Astrocyte (in vitro differentiated cells and primary cell): Measurements from ENCODE around the gene CAP1.

Source experiments
- EZH2 ChIP-seq: IDR thresholded peaks from 2 replicates; pipeline ENCODE4 v1.6.1; 2012; ENCODE audit warnings: mild to moderate bottlenecking, low read length, inconsistent platforms; ENCODE audit not compliant: insufficient read depth
- TF ChIP-seq, protein P1 (sequence below): IDR thresholded peaks from 2 replicates; pipeline ENCODE4 v1.5.1; 2011; ENCODE audit warnings: low read depth, mild to moderate bottlenecking, inconsistent platforms, low read length, moderate library complexity; ENCODE audit not compliant: insufficient read depth

DNA sequence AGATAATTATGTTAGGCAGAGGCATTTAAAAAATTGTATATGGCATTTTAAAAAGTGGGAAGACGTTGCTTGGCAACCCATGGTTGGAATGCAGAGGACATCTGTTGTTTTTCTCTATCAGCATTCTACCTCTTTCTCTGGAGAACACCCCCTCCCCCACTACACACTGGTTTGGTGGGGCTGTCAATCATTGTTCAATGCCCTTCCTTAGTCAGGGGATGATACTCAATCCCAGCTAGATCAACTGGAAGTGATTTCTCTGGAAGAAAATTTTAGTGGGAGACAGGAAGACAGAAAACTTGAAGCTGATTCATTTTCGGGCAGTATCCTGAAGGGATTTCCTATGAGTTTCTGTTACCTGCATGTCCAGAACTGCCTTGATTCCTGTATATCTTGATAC lies 35.7 kb upstream of the CAP1 start:
- TF ChIP-seq, protein P1, sequence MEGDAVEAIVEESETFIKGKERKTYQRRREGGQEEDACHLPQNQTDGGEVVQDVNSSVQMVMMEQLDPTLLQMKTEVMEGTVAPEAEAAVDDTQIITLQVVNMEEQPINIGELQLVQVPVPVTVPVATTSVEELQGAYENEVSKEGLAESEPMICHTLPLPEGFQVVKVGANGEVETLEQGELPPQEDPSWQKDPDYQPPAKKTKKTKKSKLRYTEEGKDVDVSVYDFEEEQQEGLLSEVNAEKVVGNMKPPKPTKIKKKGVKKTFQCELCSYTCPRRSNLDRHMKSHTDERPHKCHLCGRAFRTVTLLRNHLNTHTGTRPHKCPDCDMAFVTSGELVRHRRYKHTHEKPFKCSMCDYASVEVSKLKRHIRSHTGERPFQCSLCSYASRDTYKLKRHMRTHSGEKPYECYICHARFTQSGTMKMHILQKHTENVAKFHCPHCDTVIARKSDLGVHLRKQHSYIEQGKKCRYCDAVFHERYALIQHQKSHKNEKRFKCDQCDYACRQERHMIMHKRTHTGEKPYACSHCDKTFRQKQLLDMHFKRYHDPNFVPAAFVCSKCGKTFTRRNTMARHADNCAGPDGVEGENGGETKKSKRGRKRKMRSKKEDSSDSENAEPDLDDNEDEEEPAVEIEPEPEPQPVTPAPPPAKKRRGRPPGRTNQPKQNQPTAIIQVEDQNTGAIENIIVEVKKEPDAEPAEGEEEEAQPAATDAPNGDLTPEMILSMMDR = no peak
- no peak for TF ChIP-seq EZH2
